Activated CD8-positive, alpha-beta T cell treated with anti-CD3 and anti-CD28 coated beads for 36 hours (primary cell): Measurements from ENCODE around the gene NDUFB2. TPM values are rescaled to one million over a fixed set of nuclear protein-coding genes. Genes with fewer than 3 reads are reported as not detected.
A peak's percentile ranks its signal among the peaks of the same experiment; 100 is the strongest.

Experiments used
- ATAC-seq: fragments of 200-7000 bp; cut with Tn5 transposase; one replicate; pipeline ENCODE4 v1.10.0; 2021; ENCODE audit warnings: mild to moderate bottlenecking, moderate library complexity
- CTCF ChIA-PET: fragments of 350-600 bp; sonication (Branson Sonifier 250); formaldehyde crosslinking; loops from one replicate; lab custom pipeline; 2021; ENCODE audit warnings: antibody characterized with exemption; lab: Charles Lee
- POLR2A ChIA-PET: fragments of 350-600 bp; sonication (Branson Sonifier 250); formaldehyde crosslinking; loops from one replicate; lab custom pipeline; 2021; ENCODE audit warnings: antibody characterized with exemption; lab: Charles Lee
- DNase-seq: peaks from one replicate; pipeline ENCODE4 v3.0.0-alpha.2; 2020
- H3K27ac Mint-ChIP-seq: one replicate; pipeline ENCODE4 v1.8.0; 2021; ENCODE audit warnings: mild to moderate bottlenecking, mixed read lengths
- H3K27me3 Mint-ChIP-seq: one replicate; pipeline ENCODE4 v1.8.0; 2021; ENCODE audit warnings: mixed read lengths
- H3K36me3 Mint-ChIP-seq: one replicate; pipeline ENCODE4 v1.8.0; 2021; ENCODE audit warnings: low read depth, mixed read lengths
- H3K4me1 Mint-ChIP-seq: one replicate; pipeline ENCODE4 v1.8.0; 2021; ENCODE audit warnings: low read depth, mixed read lengths
- H3K4me3 Mint-ChIP-seq: one replicate; pipeline ENCODE4 v1.8.0; 2021; ENCODE audit warnings: mild to moderate bottlenecking, moderate library complexity, mixed read lengths
- H3K9me3 Mint-ChIP-seq: one replicate; pipeline ENCODE4 v1.8.0; 2021; ENCODE audit warnings: mixed read lengths
- intact Hi-C: fragments of 100-400 bp; cut with micrococcal nuclease; formaldehyde crosslinking; loops from one replicate; pipeline ENCODE4 v1.10.0; 2022
- total RNA-seq, 2 experiments: library from RNA; stranded (reverse); gene quantifications; one replicate each; pipeline ENCODE4 v1.2.3, GENCODE V29; 2021
- TF ChIP-seq, protein P1 (sequence below): fragments of 200-600 bp; IDR thresholded peaks from one replicate; pipeline ENCODE4 v1.8.0; 2022; ENCODE audit warnings: antibody characterized with exemption, mild to moderate bottlenecking

NDUFB2 gene
- total RNA-seq, 2 experiments from 2014 or later = 159 to 177 TPM

DNA sequence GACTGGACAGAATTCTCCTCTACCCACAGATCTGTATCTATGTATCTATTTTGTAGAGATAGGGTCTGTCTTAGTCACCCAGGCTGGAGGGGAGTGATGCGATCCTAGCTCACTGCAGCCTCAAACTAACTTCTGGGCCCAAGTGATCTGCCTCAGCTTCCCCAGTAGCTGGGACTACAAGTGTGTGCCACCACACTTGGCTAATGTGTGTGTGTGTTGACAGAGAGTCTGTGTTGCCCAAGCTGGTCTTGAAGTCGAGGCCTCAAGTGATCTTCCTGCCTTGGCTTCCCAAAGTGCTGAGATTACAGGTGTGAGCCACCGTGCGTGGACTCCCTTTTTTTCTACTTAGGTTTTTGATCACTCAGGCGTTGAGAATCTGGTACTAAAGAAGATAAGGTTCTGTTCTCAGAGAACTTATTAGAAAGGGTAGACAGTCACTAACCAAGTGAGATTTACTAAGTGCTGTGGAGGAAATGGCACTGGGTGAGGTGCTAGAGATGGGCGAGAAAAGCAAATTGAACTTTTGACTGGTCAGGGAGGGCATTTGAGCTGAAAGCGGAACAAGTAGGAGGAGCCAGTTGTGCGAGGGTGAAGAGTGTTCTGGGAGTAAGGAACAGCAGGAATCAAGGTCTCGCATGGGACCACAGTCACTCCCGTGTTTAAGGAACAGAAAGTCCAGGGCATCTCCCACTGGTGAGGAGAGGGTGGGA lies 18.0 kb downstream of the NDUFB2 start:
- Mint-ChIP-seq H3K4me3 (no peak overlapping the region), H3K27ac (no peak overlapping the region), H3K4me1 (peaks cover 5% of the 10 kb centered on the region), H3K9me3 (no peaks in the 10 kb centered on the region), H3K36me3 (peaks cover 7% of the 10 kb centered on the region), H3K27me3 (no peaks in the 10 kb centered on the region)
- DNase-seq (no peak), ATAC-seq (no peak)
- POLR2A ChIA-PET = interaction anchor here (0.6 kb wide), 2 partner anchors 104 to 205 kb away, joined by 3 to 4 read pairs; no protein-coding TSS in a partner anchor
- CTCF ChIA-PET = interaction anchor here (0.9 kb wide), 1 partner anchor 9 kb away, joined by 3 read pairs; no protein-coding TSS in a partner anchor
- TF ChIP-seq, protein P1, sequence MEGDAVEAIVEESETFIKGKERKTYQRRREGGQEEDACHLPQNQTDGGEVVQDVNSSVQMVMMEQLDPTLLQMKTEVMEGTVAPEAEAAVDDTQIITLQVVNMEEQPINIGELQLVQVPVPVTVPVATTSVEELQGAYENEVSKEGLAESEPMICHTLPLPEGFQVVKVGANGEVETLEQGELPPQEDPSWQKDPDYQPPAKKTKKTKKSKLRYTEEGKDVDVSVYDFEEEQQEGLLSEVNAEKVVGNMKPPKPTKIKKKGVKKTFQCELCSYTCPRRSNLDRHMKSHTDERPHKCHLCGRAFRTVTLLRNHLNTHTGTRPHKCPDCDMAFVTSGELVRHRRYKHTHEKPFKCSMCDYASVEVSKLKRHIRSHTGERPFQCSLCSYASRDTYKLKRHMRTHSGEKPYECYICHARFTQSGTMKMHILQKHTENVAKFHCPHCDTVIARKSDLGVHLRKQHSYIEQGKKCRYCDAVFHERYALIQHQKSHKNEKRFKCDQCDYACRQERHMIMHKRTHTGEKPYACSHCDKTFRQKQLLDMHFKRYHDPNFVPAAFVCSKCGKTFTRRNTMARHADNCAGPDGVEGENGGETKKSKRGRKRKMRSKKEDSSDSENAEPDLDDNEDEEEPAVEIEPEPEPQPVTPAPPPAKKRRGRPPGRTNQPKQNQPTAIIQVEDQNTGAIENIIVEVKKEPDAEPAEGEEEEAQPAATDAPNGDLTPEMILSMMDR = no peak
- intact Hi-C loops = no loop called here

GRCh38 chr7:140719721-140720120 lies 23.2 kb downstream of the NDUFB2 start:
- Mint-ChIP-seq H3K4me1 (peaks cover 32% of the 10 kb centered on the region), H3K27me3 (no peaks in the 10 kb centered on the region), H3K9me3 (no peaks in the 10 kb centered on the region), H3K27ac (no peak overlapping the region), H3K4me3 (no peak overlapping the region), H3K36me3 (no peaks in the 10 kb centered on the region)
- no peak for DNase-seq
- ATAC-seq = no peak
- POLR2A ChIA-PET = no interaction called here
- intact Hi-C loops = no loop called here
- CTCF ChIA-PET = interaction anchor here (0.7 to 1.2 kb wide), 3 partner anchors 18 to 935 kb away, joined by 3 read pairs; no protein-coding TSS in a partner anchor
- TF ChIP-seq, protein P1 = no peak

GRCh38 chr7:140722254-140722653 lies 25.7 kb downstream of the NDUFB2 start:
- H3K4me3 Mint-ChIP-seq = no peak overlapping the region
- TF ChIP-seq, protein P1 = no peak
- DNase-seq (no peak), ATAC-seq (no peak)
- H3K27me3 Mint-ChIP-seq = no peaks in the 10 kb centered on the region
- POLR2A ChIA-PET = no interaction called here
- H3K9me3 Mint-ChIP-seq = no peaks in the 10 kb centered on the region
- no peaks in the 10 kb centered on the region for H3K36me3 Mint-ChIP-seq
- peaks cover 44% of the 10 kb centered on the region for H3K4me1 Mint-ChIP-seq
- intact Hi-C loops = no loop called here
- CTCF ChIA-PET = interaction anchor here (0.6 to 2.4 kb wide), 7 partner anchors 16 to 225 kb away, joined by 3 to 6 read pairs (median 3); no protein-coding TSS in a partner anchor
- H3K27ac Mint-ChIP-seq = peak overlapping the region; percentile 34

DNA sequence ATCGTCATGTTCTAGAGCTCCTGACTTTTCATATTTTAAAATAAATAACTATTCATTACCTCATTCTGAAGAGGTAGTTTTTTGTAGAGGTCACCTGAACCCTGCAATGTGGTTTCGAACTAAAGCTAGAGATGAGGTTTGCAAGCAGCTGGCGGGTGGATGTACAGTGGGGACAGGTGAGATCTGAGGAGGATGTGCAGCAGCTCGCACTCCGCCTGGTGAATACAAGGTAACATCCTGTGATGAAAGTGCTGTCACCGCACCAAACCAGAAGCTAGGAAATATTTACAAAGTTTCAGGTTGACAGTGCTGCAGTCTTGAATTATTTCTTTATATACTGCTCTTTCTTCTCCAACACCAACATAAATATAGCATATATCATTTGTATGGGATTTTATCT lies 26.5 kb downstream of the NDUFB2 start:
- H3K36me3 Mint-ChIP-seq = no peaks in the 10 kb centered on the region
- H3K9me3 Mint-ChIP-seq = no peaks in the 10 kb centered on the region
- H3K27ac Mint-ChIP-seq = peak overlapping the region; percentile 58
- DNase-seq (peak; percentile 78), ATAC-seq (peak; percentile 93)
- TF ChIP-seq, protein P1 = no peak
- H3K4me3 Mint-ChIP-seq = no peak overlapping the region
- CTCF ChIA-PET = interaction anchor here (0.7 to 2.4 kb wide), 8 partner anchors 15 to 345 kb away, joined by 3 to 6 read pairs (median 3); no protein-coding TSS in a partner anchor
- no peaks in the 10 kb centered on the region for H3K27me3 Mint-ChIP-seq
- intact Hi-C loops = no loop called here
- POLR2A ChIA-PET = interaction anchor here (0.9 kb wide), 1 partner anchor 202 kb away, joined by 3 read pairs; the partner anchor contains the start of gene BRAF
- H3K4me1 Mint-ChIP-seq = peaks cover 44% of the 10 kb centered on the region

- TF ChIP-seq, protein P1 = no peak
- POLR2A ChIA-PET = interaction anchor here (0.7 to 0.9 kb wide), 2 partner anchors 201 to 205 kb away, joined by 3 read pairs; partner anchors contain the start of gene BRAF
- H3K27ac Mint-ChIP-seq = peak overlapping the region; percentile 69
- H3K4me1 Mint-ChIP-seq = peaks cover 44% of the 10 kb centered on the region
- no peak overlapping the region for H3K4me3 Mint-ChIP-seq
- CTCF ChIA-PET = interaction anchor here (0.8 to 2.4 kb wide), 8 partner anchors 9 to 345 kb away, joined by 3 to 6 read pairs (median 3); no protein-coding TSS in a partner anchor
- no peaks in the 10 kb centered on the region for H3K36me3 Mint-ChIP-seq
- intact Hi-C loops = no loop called here
- DNase-seq (no peak), ATAC-seq (peak; percentile 42)
- H3K27me3 Mint-ChIP-seq = no peaks in the 10 kb centered on the region
- H3K9me3 Mint-ChIP-seq = no peaks in the 10 kb centered on the region
Measured at GRCh38 chr7:140723574-140723973, 27.1 kb downstream of the NDUFB2 start.
